ENCODE data around the gene JAG2. TPM values are rescaled to one million over a fixed set of nuclear protein-coding genes. Genes with fewer than 3 reads are reported as not detected.
A peak's percentile ranks its signal among the peaks of the same experiment; 100 is the strongest.

JAG2 gene
- total and polyA plus RNA-seq, 2 experiments from 2014 or later = 12.4 to 30.7 TPM

DNA sequence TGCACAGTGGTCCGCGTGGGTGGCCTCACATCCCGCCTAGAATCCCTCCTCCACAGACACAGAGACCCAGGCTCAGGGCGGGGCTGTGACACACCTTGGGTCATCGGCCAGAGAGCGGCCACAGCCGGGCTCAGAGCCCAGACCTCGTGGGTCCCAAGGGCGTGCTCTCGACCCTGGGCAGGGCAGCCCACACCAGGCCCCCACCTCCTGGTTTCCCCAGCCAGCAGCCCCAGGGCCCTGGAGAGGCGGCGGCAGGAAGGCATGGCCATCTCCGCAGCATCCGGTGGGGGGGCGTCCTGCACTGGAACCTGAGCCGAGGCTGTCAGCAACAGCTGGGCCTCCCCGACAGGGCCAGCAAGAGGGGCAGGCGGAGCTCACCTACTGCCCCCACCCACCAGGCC, 15.2 kb downstream of the JAG2 start:
- Histone ChIP-seq H3K36me3 (no peaks in the 10 kb centered on the region), H3K4me1 (ENCODE audit: low read depth) (peaks cover 9% of the 10 kb centered on the region), H3K4me3 (no peak overlapping the region), H3K27ac (no peak overlapping the region), H3K9me3 (ENCODE audit: low read depth) (no peaks in the 10 kb centered on the region), H3K27me3 (no peaks in the 10 kb centered on the region)
- TF ChIP-seq CTCF (IDR thresholded peaks at IDR 0.05; ENCODE audit: low read depth, low read length) = no peak
- no peak for DNase-seq (ENCODE audit: low read depth in 1 of 2, low spot score in 1 of 2)

DNA sequence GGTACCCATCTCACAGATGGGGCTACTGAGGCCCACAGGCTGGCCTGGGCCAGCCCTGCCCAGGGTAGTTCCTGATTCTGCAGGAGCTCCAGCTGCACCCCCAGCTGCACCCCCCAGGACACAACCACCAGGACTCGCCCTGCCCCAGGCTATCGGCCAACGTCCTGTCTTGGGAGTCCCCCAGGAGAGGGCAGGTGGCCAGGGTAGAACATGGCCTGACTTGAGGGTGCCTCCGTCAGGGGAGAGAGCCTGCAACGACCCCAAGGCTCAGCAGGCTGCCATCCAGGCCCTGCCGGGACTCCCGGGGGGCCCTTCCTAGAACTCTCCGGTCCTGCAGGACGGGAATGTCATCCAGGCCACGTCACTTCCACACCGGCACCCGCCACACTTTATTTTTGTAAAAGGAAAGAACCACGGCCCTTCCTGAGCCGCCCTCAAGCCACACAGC, 15.8 kb downstream of the JAG2 start:
- no peak overlapping the region for H3K4me3 ChIP-seq
- H3K27me3 ChIP-seq = no peaks in the 10 kb centered on the region
- no peak for TF ChIP-seq CTCF (IDR thresholded peaks at IDR 0.05; ENCODE audit: low read depth, low read length)
- no peaks in the 10 kb centered on the region for H3K36me3 ChIP-seq
- DNase-seq (ENCODE audit: low read depth in 1 of 2, low spot score in 1 of 2) = no peak
- H3K9me3 ChIP-seq (ENCODE audit: low read depth) = no peaks in the 10 kb centered on the region
- peak overlapping the region; percentile 56 for H3K27ac ChIP-seq
- H3K4me1 ChIP-seq (ENCODE audit: low read depth) = peaks cover 9% of the 10 kb centered on the region

GRCh38 chr14:105151838-105152793, 16.5 kb downstream of the JAG2 start:
- peak in 1 of 2 donors; percentile 67 for DNase-seq (ENCODE audit: low read depth in 1 of 2, low spot score in 1 of 2)
- H3K36me3 ChIP-seq = no peaks in the 10 kb centered on the region
- H3K4me3 ChIP-seq = no peak overlapping the region
- H3K9me3 ChIP-seq (ENCODE audit: low read depth) = no peaks in the 10 kb centered on the region
- H3K4me1 ChIP-seq (ENCODE audit: low read depth) = peaks cover 9% of the 10 kb centered on the region
- TF ChIP-seq CTCF (IDR thresholded peaks at IDR 0.05; ENCODE audit: low read depth, low read length) = no peak
- H3K27ac ChIP-seq = peak overlapping the region; percentile 56
- no peaks in the 10 kb centered on the region for H3K27me3 ChIP-seq

GRCh38 chr14:105151084-105151837, 17.3 kb downstream of the JAG2 start:
- TF ChIP-seq CTCF (IDR thresholded peaks at IDR 0.05; ENCODE audit: low read depth, low read length) = no peak
- peaks cover 9% of the 10 kb centered on the region for H3K4me1 ChIP-seq (ENCODE audit: low read depth)
- H3K27ac ChIP-seq = no peak overlapping the region

DNA sequence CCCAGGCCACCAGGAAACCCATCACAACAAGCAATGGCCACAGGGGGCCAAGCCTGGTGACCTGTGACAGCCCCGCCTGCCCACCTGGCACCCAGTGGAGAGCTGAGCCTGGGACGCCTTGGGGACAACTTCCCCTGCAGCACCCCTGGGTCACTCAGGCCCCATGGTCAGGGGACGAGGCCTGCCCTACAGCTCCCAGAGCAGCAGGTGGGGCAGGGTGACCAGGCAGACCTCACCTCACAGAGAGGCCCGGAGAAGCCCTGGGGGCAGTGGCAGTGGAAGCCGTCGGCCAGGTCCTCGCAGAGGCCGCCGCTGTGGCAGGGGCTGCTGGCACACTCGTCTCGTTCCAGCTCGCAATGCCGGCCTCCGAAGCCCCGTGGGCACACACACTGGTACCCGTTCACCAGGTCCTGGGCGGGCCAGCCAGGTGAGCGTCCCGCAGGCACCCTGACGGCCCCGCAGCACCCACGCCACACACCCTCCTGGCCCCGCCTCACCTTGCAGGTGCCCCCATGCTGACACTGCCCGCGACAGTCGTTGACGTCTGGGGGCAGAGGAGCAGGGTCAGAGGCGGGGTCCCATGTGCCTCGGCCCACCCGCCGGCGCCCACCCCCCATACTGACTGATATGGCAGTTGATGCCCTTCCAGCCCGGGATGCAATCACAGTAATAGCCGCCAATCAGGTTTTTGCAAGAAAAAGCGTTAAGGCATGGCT, 18.1 kb downstream of the JAG2 start:
- Histone ChIP-seq H3K27me3 (no peaks in the 10 kb centered on the region), H3K27ac (no peak overlapping the region), H3K36me3 (no peaks in the 10 kb centered on the region), H3K4me3 (no peak overlapping the region), H3K4me1 (ENCODE audit: low read depth) (peaks cover 9% of the 10 kb centered on the region), H3K9me3 (ENCODE audit: low read depth) (no peaks in the 10 kb centered on the region)
- DNase-seq (ENCODE audit: low read depth in 1 of 2, low spot score in 1 of 2) = no peak
- TF ChIP-seq CTCF (IDR thresholded peaks at IDR 0.05; ENCODE audit: low read depth, low read length) = no peak

More at GRCh38 chr14:105151084-105151837, 17.3 kb downstream of the JAG2 start:
- Histone ChIP-seq H3K36me3 (no peaks in the 10 kb centered on the region), H3K9me3 (ENCODE audit: low read depth) (no peaks in the 10 kb centered on the region), H3K4me3 (no peak overlapping the region), H3K27me3 (no peaks in the 10 kb centered on the region)
- DNase-seq (ENCODE audit: low read depth in 1 of 2, low spot score in 1 of 2) = no peak
